ENCODE data around the gene ZCCHC3.
"Not testable (repeated sequence)": the region's sequence is repeated elsewhere in the genome, so short reads cannot be mapped to it uniquely, and the experiment has no call there.

Gene ZCCHC3

GRCh38 chr20:328027-328974, 30.9 kb downstream of the ZCCHC3 start:
- peak overlapping the region; percentile 98 for H3K27ac ChIP-seq

GRCh38 chr20:328975-329695, 31.8 kb downstream of the ZCCHC3 start:
- peak overlapping the region; percentile 98 for H3K27ac ChIP-seq
- no peak for TF ChIP-seq CTCF (conservative IDR thresholded peaks at IDR 0.05)

More at GRCh38 chr20:328027-328974, 30.9 kb downstream of the ZCCHC3 start:
- TF ChIP-seq CTCF (conservative IDR thresholded peaks at IDR 0.05) = no peak

- no peak for TF ChIP-seq CTCF (conservative IDR thresholded peaks at IDR 0.05)
- H3K27ac ChIP-seq = peak overlapping the region; percentile 98
Observed at GRCh38 chr20:329851-330232, 32.5 kb downstream of the ZCCHC3 start.

GRCh38 chr20:330233-331149, 33.1 kb downstream of the ZCCHC3 start:
- H3K27ac ChIP-seq = peak overlapping the region; percentile 98
- peak; percentile 91 for TF ChIP-seq CTCF (conservative IDR thresholded peaks at IDR 0.05)

GRCh38 chr20:334578-334977, 37.2 kb downstream of the ZCCHC3 start:
- no peak overlapping the region for H3K27ac ChIP-seq
- TF ChIP-seq CTCF (conservative IDR thresholded peaks at IDR 0.05) = no peak

GRCh38 chr20:336040-336439, 38.7 kb downstream of the ZCCHC3 start:
- H3K27ac ChIP-seq = not testable (repeated sequence)

- H3K27ac ChIP-seq = no peak overlapping the region
Observed at GRCh38 chr20:341682-342081, 44.3 kb downstream of the ZCCHC3 start.

More at GRCh38 chr20:341682-342081, 44.3 kb downstream of the ZCCHC3 start:
- TF ChIP-seq CTCF (conservative IDR thresholded peaks at IDR 0.05) = no peak
